ENCODE measurements around the gene LBHD1. TPM values are rescaled to one million over a fixed set of nuclear protein-coding genes. Genes with fewer than 3 reads are reported as not detected.

LBHD1 gene
- polyA plus RNA-seq, 3 donors = 1.9 to 9.1 (median 2.9) TPM

DNA sequence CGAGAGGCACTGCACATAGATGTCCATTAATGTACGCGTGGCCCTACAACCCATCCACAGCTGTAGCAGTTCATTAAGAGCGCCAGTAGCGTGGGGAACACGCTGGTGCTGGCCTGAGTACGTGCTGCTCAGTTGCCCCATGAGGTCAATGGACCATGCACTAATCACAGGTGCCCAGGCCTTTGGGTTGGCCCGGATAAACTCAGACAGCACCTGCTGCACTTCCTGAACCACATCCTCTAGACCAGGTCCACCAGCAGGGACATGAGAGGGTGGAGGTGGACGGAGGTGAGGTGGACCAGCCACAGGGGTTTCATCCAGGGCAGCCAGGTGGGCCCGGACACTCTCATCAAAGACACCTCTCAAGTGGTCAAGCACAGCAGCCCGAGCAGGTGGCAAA is 22.6 kb downstream of the LBHD1 start:
- peaks cover 36% of the 10 kb centered on the region for H3K4me1 Mint-ChIP-seq
- Histone ChIP-seq H3K27ac (ENCODE audit: low read depth in 1 of 2, low read length in 2 of 2) (no peak overlapping the region), H3K4me3 (replicated peaks in 1 of 3; ENCODE audit: low read depth in 2 of 3, low read length in 3 of 3) (no peak overlapping the region), H2AFZ (ENCODE audit: insufficient read depth, low read depth, low read length, poor library complexity, severe bottlenecking) (no peak overlapping the region), H3K9me3 (replicated peaks in 1 of 2; ENCODE audit: control insufficient read depth in 1 of 2, insufficient read depth in 1 of 2, low read length in 2 of 2) (no peaks in the 10 kb centered on the region), H3K79me2 (ENCODE audit: insufficient read depth, low read length) (peaks cover 59% of the 10 kb centered on the region), H3K4me1 (ENCODE audit: control insufficient read depth in 1 of 2, insufficient read depth in 2 of 2, low read length in 2 of 2) (peaks cover 27 to 39% of the 10 kb centered on the region in 2 donors), H3K4me2 (replicated peaks; ENCODE audit: extremely low read depth, low read length, poor library complexity, severe bottlenecking) (no peak overlapping the region), H4K20me1 (ENCODE audit: insufficient read depth, low read length) (no peaks in the 10 kb centered on the region), H3K27me3 (ENCODE audit: control insufficient read depth in 2 of 2, insufficient read depth in 2 of 2, low read length in 2 of 2) (no peaks in the 10 kb centered on the region), H3K9ac (ENCODE audit: insufficient read depth, low read length, poor library complexity, severe bottlenecking) (no peak overlapping the region), H3K36me3 (replicated peaks in 1 of 2; ENCODE audit: control insufficient read depth in 1 of 2, insufficient read depth in 2 of 2, low read length in 2 of 2) (peaks cover 21 to 26% of the 10 kb centered on the region in 2 donors)
- peaks cover 0 to 3% (median 2%) of the 10 kb centered on the region in 3 donors for H3K27me3 Mint-ChIP-seq (ENCODE audit: low read depth in 3 of 3)
- H3K4me3 Mint-ChIP-seq = no peak overlapping the region
- WGBS (ENCODE audit: insufficient coverage) = 96% methylated on average over 8 of the region's 11 CpGs
- DNase-seq = no peak
- peaks cover 14 to 29% of the 10 kb centered on the region in 2 donors for H3K36me3 Mint-ChIP-seq
- no peaks in the 10 kb centered on the region for H3K9me3 Mint-ChIP-seq
- TF ChIP-seq, protein P1, sequence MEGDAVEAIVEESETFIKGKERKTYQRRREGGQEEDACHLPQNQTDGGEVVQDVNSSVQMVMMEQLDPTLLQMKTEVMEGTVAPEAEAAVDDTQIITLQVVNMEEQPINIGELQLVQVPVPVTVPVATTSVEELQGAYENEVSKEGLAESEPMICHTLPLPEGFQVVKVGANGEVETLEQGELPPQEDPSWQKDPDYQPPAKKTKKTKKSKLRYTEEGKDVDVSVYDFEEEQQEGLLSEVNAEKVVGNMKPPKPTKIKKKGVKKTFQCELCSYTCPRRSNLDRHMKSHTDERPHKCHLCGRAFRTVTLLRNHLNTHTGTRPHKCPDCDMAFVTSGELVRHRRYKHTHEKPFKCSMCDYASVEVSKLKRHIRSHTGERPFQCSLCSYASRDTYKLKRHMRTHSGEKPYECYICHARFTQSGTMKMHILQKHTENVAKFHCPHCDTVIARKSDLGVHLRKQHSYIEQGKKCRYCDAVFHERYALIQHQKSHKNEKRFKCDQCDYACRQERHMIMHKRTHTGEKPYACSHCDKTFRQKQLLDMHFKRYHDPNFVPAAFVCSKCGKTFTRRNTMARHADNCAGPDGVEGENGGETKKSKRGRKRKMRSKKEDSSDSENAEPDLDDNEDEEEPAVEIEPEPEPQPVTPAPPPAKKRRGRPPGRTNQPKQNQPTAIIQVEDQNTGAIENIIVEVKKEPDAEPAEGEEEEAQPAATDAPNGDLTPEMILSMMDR (IDR thresholded peaks at IDR 0.05) = no peak
- H3K27ac Mint-ChIP-seq = peak overlapping the region in 2 of 7 donors; percentile 32 to 66
- intact Hi-C loops (cut with micrococcal nuclease) = loop anchor here in 1 of 2 donors (5.0 kb wide), 1 partner anchor 47 kb away; the partner anchor contains the start of gene MTA2

- Histone ChIP-seq H3K4me3 (replicated peaks in 1 of 3; ENCODE audit: low read depth in 2 of 3, low read length in 3 of 3) (no peak overlapping the region), H3K9ac (ENCODE audit: insufficient read depth, low read length, poor library complexity, severe bottlenecking) (no peak overlapping the region), H4K20me1 (ENCODE audit: insufficient read depth, low read length) (no peaks in the 10 kb centered on the region), H3K36me3 (replicated peaks in 1 of 2; ENCODE audit: control insufficient read depth in 1 of 2, insufficient read depth in 2 of 2, low read length in 2 of 2) (peaks cover 21 to 31% of the 10 kb centered on the region in 2 donors), H3K4me1 (ENCODE audit: control insufficient read depth in 1 of 2, insufficient read depth in 2 of 2, low read length in 2 of 2) (peaks cover 27 to 39% of the 10 kb centered on the region in 2 donors), H3K27me3 (ENCODE audit: control insufficient read depth in 2 of 2, insufficient read depth in 2 of 2, low read length in 2 of 2) (no peaks in the 10 kb centered on the region), H3K9me3 (replicated peaks in 1 of 2; ENCODE audit: control insufficient read depth in 1 of 2, insufficient read depth in 1 of 2, low read length in 2 of 2) (no peaks in the 10 kb centered on the region), H2AFZ (ENCODE audit: insufficient read depth, low read depth, low read length, poor library complexity, severe bottlenecking) (no peak overlapping the region), H3K4me2 (replicated peaks; ENCODE audit: extremely low read depth, low read length, poor library complexity, severe bottlenecking) (no peak overlapping the region), H3K79me2 (ENCODE audit: insufficient read depth, low read length) (peaks cover 64% of the 10 kb centered on the region), H3K27ac (ENCODE audit: low read depth in 1 of 2, low read length in 2 of 2) (no peak overlapping the region)
- Mint-ChIP-seq H3K27ac (no peak overlapping the region), H3K36me3 (peaks cover 14 to 34% of the 10 kb centered on the region in 2 donors), H3K4me1 (peaks cover 30% of the 10 kb centered on the region), H3K4me3 (no peak overlapping the region), H3K27me3 (ENCODE audit: low read depth in 3 of 3) (peaks cover 0 to 4% (median 3%) of the 10 kb centered on the region in 3 donors), H3K9me3 (no peaks in the 10 kb centered on the region)
- TF ChIP-seq, protein P1 (IDR thresholded peaks at IDR 0.05) = no peak
- intact Hi-C loops (cut with micrococcal nuclease) = loop anchor here in 1 of 2 donors (5.0 kb wide), 1 partner anchor 47 kb away; the partner anchor contains the start of gene MTA2
- 97% methylated on average over 6 of the region's 11 CpGs for WGBS (ENCODE audit: insufficient coverage)
- no peak for DNase-seq
Observed at GRCh38 chr11:62648967-62649364, 23.1 kb downstream of the LBHD1 start.
